ENCODE measurements around the gene NANOS3.
"Not testable (repeated sequence)": the region's sequence is repeated elsewhere in the genome, so short reads cannot be mapped to it uniquely, and the experiment has no call there.

NANOS3 gene

DNA sequence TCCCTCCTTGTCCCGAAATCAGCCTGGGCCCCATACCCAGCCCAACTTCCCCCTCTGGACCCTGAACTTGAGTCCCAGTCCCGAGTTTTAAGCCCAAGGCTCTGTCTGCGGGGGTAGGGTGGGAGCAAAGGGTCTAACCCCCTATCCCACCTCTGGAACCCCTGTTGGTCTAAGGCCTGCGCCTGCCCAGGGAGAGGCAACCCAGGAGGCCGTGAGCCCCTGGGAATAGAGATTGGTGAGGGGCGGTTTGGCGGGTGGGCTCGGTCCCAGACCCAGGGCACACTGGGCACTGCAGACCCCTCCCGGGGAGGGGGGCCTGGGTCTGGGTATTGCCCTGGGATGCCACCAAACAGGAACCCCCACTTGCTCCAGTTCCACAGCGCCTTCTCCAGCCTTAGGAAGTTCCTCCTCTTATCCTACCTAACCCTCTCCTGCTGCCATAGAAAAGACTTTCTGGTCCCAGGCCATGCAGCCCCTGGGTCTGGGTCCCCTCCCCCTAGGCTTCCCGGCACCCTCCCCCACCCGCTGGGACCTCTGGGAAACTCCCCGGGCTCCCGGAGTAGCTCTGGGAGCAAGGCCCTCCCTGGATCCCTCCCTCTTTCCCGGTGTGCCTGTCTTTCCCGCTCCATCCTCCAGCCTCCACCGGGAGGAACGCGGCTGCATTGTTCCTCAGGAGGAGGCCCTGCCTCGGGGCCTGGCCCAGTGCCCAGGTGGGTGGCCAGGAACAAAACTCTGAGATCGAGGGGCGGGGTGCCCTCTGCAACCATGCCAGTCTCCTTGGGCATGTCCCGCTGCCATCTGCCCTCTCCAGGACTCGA is 33.6 kb upstream of the NANOS3 start:
- DNase-seq, result peak in 2 of 3 experiments; percentile 38 to 66

- DNase-seq, result no peak
Observed at GRCh38 chr19:13844130-13844631, 32.8 kb upstream of the NANOS3 start.

- peak; percentile 12 to 96 (median 95) for DNase-seq
Observed at GRCh38 chr19:13846557-13847406, 30.2 kb upstream of the NANOS3 start.

DNA sequence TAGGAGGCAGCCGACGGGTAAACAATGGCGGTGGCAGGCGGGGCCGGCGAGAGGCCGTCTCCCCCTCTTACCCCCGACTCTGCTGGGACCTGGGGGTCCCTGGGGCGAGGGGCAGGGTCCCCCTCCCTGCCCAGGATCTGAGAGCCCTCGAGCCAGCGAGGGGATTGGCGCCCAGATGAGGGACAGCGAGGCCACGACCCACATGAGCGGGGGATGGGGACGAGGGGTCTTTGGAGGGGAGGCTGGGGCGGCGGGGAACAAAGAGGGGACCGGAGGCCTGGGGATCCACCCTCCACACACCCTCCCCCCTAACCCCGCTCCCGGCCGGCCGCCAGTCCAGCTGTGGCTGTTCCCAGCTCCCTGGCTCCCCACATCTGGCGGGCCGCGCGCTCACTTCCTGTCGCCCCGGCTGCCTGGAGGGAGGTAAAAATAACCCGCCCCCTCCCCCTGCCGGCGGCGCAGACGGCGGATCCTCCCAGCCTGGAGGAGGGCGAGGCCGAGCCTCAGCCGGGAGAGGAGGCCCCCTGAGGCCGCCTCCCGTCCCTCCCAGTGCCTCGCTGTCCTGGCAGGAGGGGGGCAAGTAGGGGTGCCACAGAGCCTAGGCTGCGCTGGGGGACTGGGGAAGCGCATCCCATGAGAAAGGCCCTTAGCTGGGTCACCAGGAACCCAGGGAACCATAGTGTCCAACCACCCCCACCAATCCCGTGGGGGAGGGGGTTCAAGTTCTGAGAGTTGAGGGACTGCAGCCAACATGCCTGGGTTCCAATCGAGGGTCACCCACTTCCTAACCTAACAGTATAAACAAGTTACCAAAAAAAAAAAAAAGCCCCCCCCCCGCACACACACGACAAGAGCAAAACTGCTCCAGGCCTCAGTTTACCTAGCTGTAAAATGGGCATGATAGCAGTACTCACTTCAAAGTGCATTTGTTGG is 29.3 kb upstream of the NANOS3 start:
- peak; percentile 50 to 92 (median 92) for DNase-seq

DNA sequence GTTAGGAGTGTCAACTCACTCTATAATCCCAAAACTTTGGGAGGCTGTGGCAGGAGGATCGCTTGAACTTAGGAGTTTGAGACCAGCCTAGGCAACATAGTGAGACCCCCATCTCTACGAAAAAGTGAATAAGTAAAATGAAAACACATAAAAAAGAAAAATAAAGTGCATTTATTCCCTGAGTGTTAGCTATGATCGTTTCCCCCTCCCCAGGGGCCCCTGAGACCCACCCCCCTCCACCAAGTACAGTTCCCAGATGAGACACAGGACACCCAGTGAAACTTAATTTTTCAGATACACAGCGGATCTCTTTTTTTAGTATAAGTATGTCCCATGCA is 28.6 kb upstream of the NANOS3 start:
- no peak for DNase-seq

DNA sequence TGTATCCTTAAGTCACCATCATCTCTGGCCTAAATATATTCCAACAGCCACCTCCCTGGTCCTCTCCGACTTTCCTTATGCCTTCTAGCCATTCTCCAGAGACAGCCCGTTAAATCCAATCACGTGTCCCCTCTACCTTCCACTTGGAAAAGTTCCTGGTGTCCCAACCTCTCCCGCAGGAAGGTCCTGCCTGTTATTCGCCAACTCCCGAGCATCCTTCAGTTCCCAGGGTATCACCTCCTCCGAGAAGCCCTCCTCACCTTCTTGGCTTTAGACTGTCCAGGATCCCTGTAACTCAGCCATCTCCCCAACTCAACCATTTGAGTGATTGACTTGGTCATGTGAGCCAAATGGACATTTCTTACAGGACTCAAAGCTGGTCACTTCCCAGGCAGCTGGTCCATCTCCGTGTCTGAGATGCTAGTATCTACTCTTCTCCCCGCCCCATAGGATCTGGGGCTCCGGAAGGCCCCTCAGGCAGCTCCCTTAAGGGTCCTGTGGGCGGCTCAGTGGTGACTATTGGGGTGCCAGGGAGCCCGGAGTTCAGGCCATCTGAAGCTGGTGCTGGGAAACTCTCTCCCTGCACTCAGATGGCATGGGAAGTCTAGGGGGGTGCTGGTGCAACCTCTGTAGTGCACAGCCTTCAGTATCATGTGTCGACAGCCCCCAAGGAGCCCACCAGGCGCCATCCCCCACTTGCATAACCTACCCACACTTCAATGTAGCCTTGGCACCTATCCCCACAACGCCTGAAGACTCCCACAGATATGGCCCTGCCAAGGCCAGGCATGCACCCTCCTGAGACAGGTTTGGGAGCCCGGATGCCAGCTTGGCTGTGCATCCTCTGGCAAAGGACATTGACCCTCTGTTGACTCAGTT is 27.9 kb upstream of the NANOS3 start:
- no peak for DNase-seq

GRCh38 chr19:13849991-13850909 is 26.7 kb upstream of the NANOS3 start:
- DNase-seq, result peak in 2 of 3 experiments; percentile 71 to 79

DNA sequence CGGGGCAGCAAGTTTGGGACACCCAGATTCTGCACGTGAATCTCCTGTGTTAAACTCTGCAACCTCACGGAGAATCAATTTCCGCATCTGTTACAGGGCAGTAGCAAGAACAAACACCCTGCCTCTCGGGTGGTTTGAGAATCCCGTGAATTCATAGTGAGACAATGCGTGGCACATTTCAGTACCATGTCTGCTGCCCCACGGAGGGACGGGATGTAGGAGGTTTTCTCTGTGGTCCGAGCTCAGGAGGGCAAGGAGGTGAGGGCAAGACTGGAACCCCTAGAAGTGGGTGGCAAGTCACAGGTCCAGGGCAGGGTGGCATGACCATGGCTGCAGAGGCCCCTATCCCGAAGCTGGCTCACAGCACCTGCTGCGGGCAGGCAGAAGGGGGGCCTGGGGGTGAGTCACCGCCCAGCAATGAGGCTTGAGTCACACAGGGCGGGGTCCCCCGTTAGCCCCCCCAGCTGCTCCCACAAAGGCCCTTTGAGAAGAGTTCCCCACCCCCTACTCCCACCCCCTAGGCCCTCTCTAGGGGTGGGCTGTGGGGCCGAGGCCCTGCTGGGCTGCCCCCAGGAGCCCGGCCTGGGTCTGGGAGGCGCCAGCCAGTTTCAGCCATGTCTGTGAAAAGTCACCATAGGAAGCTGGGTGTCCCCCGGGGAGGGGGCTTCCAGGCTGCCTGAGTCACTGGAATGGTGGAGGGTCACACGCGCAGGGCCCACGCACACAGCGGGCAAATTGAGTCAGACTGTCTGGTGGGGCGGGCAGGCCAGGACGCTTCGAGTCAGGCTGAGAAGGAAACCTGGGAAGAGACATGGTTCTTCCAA is 25.8 kb upstream of the NANOS3 start:
- peak in 2 of 3 experiments; percentile 29 to 34 for DNase-seq

- DNase-seq, result not testable (repeated sequence)
Observed at GRCh38 chr19:13851734-13852114, 25.2 kb upstream of the NANOS3 start.

GRCh38 chr19:13852171-13852707 is 24.7 kb upstream of the NANOS3 start:
- not testable (repeated sequence) for DNase-seq

DNA sequence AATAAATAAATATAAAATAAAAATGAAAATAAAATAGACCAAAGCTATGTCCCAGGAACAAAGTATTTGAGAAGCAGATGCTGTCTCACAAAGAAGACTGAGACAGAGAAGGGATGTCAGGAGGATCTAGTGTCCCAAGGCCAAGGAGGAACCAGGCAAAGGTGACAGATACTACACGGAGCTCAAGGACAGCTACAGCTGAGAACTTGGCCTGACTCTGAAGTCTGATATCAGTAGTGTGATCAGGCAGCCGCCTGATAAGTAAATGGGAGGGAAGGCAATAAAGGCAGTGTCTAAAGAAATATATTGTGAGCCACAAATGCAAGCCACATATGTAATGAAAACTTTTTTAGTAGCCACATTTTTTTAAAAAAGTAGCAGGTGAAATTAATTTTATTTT is 20.4 kb upstream of the NANOS3 start:
- DNase-seq, result no peak

- DNase-seq, result peak in 1 of 3 experiments; percentile 28
Observed at GRCh38 chr19:13859361-13859880, 17.5 kb upstream of the NANOS3 start.

GRCh38 chr19:13860679-13861391 is 16.1 kb upstream of the NANOS3 start:
- no peak for DNase-seq

GRCh38 chr19:13861392-13861713 is 15.6 kb upstream of the NANOS3 start:
- no peak for DNase-seq

GRCh38 chr19:13861714-13862531 is 15.0 kb upstream of the NANOS3 start:
- peak; percentile 55 to 90 (median 85) for DNase-seq

GRCh38 chr19:13864046-13864666 is 12.8 kb upstream of the NANOS3 start:
- peak in 2 of 3 experiments; percentile 49 to 62 for DNase-seq

Measured in NCI-H1417 (cell line).